HepG2 (cell line): ENCODE measurements around the gene PTPRN. TPM values are rescaled to one million over a fixed set of nuclear protein-coding genes. Genes with fewer than 3 reads are reported as not detected.

Source experiments
- FOXP4 ChIP-seq: sonication (generic); formaldehyde crosslinking; IDR thresholded peaks from 2 replicates; pipeline ENCODE4 v1.4.0; 2020; ENCODE audit warnings: missing genetic modification reagents
- GFI1 ChIP-seq: sonication (generic); formaldehyde crosslinking; IDR thresholded peaks from 2 replicates; pipeline ENCODE4 v1.5.0; 2020; ENCODE audit warnings: missing genetic modification reagents, mild to moderate bottlenecking, borderline replicate concordance
- NONO ChIP-seq, 2 experiments: fragments of 450-650 bp in 1 of 2; sonication (generic) in 1 of 2; formaldehyde crosslinking in 1 of 2; IDR thresholded peaks in 1 of 2; conservative IDR thresholded peaks in 1 of 2; 2 replicates each; pipeline versions ENCODE4 v1.6.1 to v1.8.0; 2017 to 2022; ENCODE audit warnings: mild to moderate bottlenecking in 1 of 2, missing genetic modification reagents in 1 of 2, moderate library complexity in 1 of 2
- NR2F1 ChIP-seq, 2 experiments: fragments of 450-650 bp in 1 of 2; formaldehyde crosslinking in 1 of 2; IDR thresholded peaks; 2 replicates each; pipeline versions ENCODE4 v1.5.0 to v1.6.1; 2016 to 2020; ENCODE audit warnings: mild to moderate bottlenecking in 1 of 2, missing compliant biosample characterization in 1 of 2, missing genetic modification reagents in 1 of 2, moderate library complexity in 1 of 2
- PHF21A ChIP-seq: sonication (generic); formaldehyde crosslinking; IDR thresholded peaks from 2 replicates; pipeline ENCODE4 v1.5.0; 2020; ENCODE audit warnings: mild to moderate bottlenecking, missing genetic modification reagents
- PLRG1 ChIP-seq: fragments of 450-650 bp; conservative IDR thresholded peaks from 2 replicates; pipeline ENCODE4 v1.6.1; 2016
- RAD51 ChIP-seq: fragments of 450-650 bp; IDR thresholded peaks from 2 replicates; pipeline ENCODE4 v1.6.1; 2016; ENCODE audit warnings: borderline replicate concordance
- SNRNP70 ChIP-seq: fragments of 200-400 bp; formaldehyde crosslinking; IDR thresholded peaks from 2 replicates; pipeline ENCODE4 v1.6.1; 2017; ENCODE audit warnings: mild to moderate bottlenecking, low read depth, low read length, moderate library complexity
- TBL1XR1 ChIP-seq: fragments of 150-350 bp; IDR thresholded peaks from 2 replicates; pipeline ENCODE4 v1.6.1; 2014; ENCODE audit warnings: borderline replicate concordance, low read length; ENCODE audit not compliant: partially characterized antibody
- TCF7 ChIP-seq: sonication (generic); IDR thresholded peaks from 2 replicates; pipeline ENCODE4 v1.6.1; 2016; ENCODE audit warnings: antibody characterized with exemption, low read depth
- ZBTB49 ChIP-seq: sonication (generic); formaldehyde crosslinking; IDR thresholded peaks from 2 replicates; pipeline ENCODE4 v1.4.0; 2020; ENCODE audit warnings: missing genetic modification reagents, borderline replicate concordance
- ZKSCAN8 ChIP-seq: IDR thresholded peaks from 2 replicates; pipeline ENCODE4 v1.6.1; 2016; ENCODE audit warnings: borderline replicate concordance, missing genetic modification reagents, missing compliant biosample characterization
- ZNF274 ChIP-seq: sonication (generic); formaldehyde crosslinking; IDR thresholded peaks from 2 replicates; pipeline ENCODE4 v1.5.1; 2020; ENCODE audit warnings: mild to moderate bottlenecking, missing genetic modification reagents
- ZNF276 ChIP-seq: sonication (generic); formaldehyde crosslinking; IDR thresholded peaks from 2 replicates; pipeline ENCODE4 v1.4.0; 2020; ENCODE audit warnings: mild to moderate bottlenecking, low read depth, missing genetic modification reagents
- ZNF460 ChIP-seq: sonication (generic); formaldehyde crosslinking; IDR thresholded peaks from 2 replicates; pipeline ENCODE4 v1.5.1; 2020; ENCODE audit warnings: missing genetic modification reagents, mild to moderate bottlenecking, borderline replicate concordance
- ZNF512 ChIP-seq: sonication (generic); formaldehyde crosslinking; IDR thresholded peaks from 2 replicates; pipeline ENCODE4 v1.4.0; 2020; ENCODE audit warnings: mild to moderate bottlenecking, missing genetic modification reagents
- ZNF577 ChIP-seq: sonication (generic); formaldehyde crosslinking; IDR thresholded peaks from 2 replicates; pipeline ENCODE4 v1.4.0; 2020; ENCODE audit warnings: mild to moderate bottlenecking, low read depth, missing genetic modification reagents, borderline replicate concordance
- ZNF740 ChIP-seq: sonication (generic); formaldehyde crosslinking; IDR thresholded peaks from 2 replicates; pipeline ENCODE4 v1.4.0; 2020; ENCODE audit warnings: missing genetic modification reagents
- ZNF75D ChIP-seq: sonication (generic); formaldehyde crosslinking; IDR thresholded peaks from 2 replicates; pipeline ENCODE4 v1.8.1; 2023; ENCODE audit warnings: missing genetic modification reagents, mild to moderate bottlenecking, borderline replicate concordance
- ZNF816 ChIP-seq: sonication (generic); formaldehyde crosslinking; IDR thresholded peaks from 2 replicates; pipeline ENCODE4 v1.8.0; 2022; ENCODE audit warnings: missing genetic modification reagents, mild to moderate bottlenecking, borderline replicate concordance
- polyA plus RNA-seq, 8 experiments: library from polyadenylated mRNA; depleted of rRNA in 3 of 8; stranded (reverse) in 7 of 8; unstranded in 1 of 8; fragments of >200 nt; fragmentation: Illumina TruSeq in 4 of 8; extraction: Trizol in 4 of 8; gene quantifications; 2 replicates each; pipeline versions ENCODE4 v1.2.1 to v1.2.3, GENCODE V29; 2011 to 2016; ENCODE audit warnings: low read depth in 4 of 8, missing spikeins in 1 of 8, mixed read lengths in 1 of 8; ENCODE audit not compliant: insufficient read depth in 1 of 8
- total RNA-seq, 5 experiments: library from RNA; depleted of rRNA; stranded (reverse); fragments of >200 nt; fragmentation: Illumina TruSeq; extraction: Trizol; gene quantifications; 2 replicates each; pipeline ENCODE4 v1.2.3, GENCODE V29; 2016; ENCODE audit warnings: low read depth in 1 of 5

PTPRN gene
- total and polyA plus RNA-seq, 2 of the 13 experiments (the other 11 are each of a cell fraction or from before 2014, with no cell fraction given), result 0.26 TPM; not detected in 1

GRCh38 chr2:219245148-219245898 is 63.9 kb downstream of the PTPRN start, which contains the start of the genes GLB1L and STK16 (continued):
- TF ChIP-seq FOXP4 (CRISPR knock-in tag), result peak; percentile 64; the same call in 1 of the 2 replicates
- TF ChIP-seq GFI1 (CRISPR knock-in tag), result peak; percentile 49; the same call in 1 of the 2 replicates
- TF ChIP-seq PLRG1, result no peak
- TF ChIP-seq PHF21A (CRISPR knock-in tag), result peak; percentile 93
- TF ChIP-seq ZNF816 (CRISPR knock-in tag), result peak; percentile 81; the same call in 1 of the 2 replicates
- TF ChIP-seq ZNF740 (CRISPR knock-in tag), result peak; percentile 81
- TF ChIP-seq ZKSCAN8 (CRISPR knock-in tag), result peak; percentile 90
- no peak; the same call in 1 of the 2 replicates for TF ChIP-seq ZNF460 (CRISPR knock-in tag)
- peak; percentile 60 for TF ChIP-seq TBL1XR1
- TF ChIP-seq SNRNP70, result no peak
- no peak for TF ChIP-seq NONO (IDR thresholded peaks at IDR 0.05)
- peak; percentile 98 for TF ChIP-seq NONO (CRISPR knock-in tag; conservative IDR thresholded peaks at IDR 0.05)
- no peak for TF ChIP-seq ZNF512 (CRISPR knock-in tag)
- TF ChIP-seq NR2F1 (CRISPR knock-in tag; IDR thresholded peaks at IDR 0.05), result no peak
- no peak for TF ChIP-seq TCF7
- no peak; the same call in 1 of the 2 replicates for TF ChIP-seq ZNF276 (CRISPR knock-in tag)
- no peak for TF ChIP-seq ZBTB49 (CRISPR knock-in tag)
- TF ChIP-seq ZNF577 (CRISPR knock-in tag), result 0 out of 2 replicates have a peak, but pooled peaks have one; percentile 29
- peak; percentile 82 for TF ChIP-seq ZNF274 (CRISPR knock-in tag)
- no peak for TF ChIP-seq RAD51
- TF ChIP-seq ZNF75D (CRISPR knock-in tag), result no peak
